Activated naive CD4-positive, alpha-beta T cell (primary cell): ENCODE data around the gene CTXND2.

ENCODE experiments used
- DNase-seq, 4 experiments: peaks; one replicate each; lab custom pipeline; 2025; lab: John Stamatoyannopoulos, UW

Gene CTXND2

DNA sequence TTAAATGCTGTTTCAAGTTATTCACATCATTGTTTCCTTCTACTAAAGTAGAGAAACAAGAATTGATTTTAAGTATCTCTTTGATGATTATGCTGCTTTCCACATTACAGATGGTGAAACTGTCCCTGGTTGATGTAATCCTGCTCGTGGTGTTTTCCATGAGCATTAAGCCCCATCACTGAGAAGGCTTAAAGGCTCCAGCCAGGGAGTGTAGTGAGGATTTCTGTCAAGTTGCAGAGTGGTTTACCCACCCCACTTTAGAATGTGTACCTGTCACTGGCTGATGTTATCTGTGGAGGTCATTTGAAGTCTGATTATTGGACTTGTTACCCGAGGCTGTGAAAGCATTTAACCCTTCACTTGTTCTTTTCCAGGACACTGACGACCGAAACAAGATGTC is 74.8 kb downstream of the CTXND2 start:
- DNase-seq: no peak
